GDM1 (cell line): ENCODE measurements around the gene DPF3.

Experiments
- DNase-seq: peaks from one replicate; lab custom pipeline; 2025; lab: John Stamatoyannopoulos, UW

DPF3 gene

GRCh38 chr14:72742838-72743195 lies 151.1 kb downstream of the DPF3 start:
- no peak for DNase-seq

DNA sequence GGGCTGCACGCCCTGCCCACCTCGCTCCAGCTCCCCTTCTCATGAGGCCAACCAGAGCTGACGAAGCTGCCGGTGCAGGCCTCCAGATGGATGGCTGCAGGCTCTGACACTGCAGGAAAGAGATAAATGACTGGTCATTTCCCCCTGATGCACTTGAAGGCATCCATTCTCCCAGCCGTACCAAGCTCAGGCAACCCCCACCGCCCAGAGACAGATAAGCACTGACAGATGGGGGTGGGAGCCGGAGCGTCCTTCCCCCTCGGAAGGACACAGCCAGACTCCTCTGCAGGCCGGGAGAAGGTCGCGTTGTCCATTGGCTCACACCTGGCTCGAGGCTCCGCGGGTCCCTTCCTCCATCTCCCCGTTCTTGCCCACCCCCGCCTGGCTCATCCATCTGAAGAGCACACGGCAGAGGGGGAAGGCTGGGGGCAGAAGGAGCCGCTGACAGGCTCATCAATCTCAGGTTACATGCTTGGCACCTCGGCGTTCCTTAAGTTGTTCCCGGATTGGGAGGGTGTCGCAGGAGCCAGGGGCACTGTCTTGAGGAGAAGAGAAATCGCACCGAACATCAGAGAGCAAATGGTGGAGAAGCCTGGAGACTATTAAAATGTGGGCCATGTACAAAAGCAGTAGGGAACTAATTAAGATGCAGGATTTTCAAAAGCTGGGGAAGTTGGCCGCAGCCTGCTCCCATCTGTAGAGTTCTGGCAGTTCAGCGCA lies 151.6 kb downstream of the DPF3 start:
- no peak for DNase-seq

DNA sequence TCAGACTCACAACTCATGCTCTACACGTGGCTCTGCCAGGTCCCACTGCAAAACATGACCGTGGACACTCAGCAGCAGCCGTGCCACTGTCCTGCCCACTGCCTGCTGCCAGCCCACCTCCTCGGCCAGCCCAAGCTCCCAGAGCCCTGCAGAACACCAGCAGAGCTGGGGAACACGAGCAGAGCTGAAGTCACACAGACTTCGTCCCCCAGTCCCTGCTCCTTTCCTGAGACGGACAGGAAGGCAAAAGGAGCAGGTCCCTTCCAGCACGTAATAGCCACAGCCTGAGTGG lies 152.1 kb downstream of the DPF3 start:
- DNase-seq, result no peak

DNA sequence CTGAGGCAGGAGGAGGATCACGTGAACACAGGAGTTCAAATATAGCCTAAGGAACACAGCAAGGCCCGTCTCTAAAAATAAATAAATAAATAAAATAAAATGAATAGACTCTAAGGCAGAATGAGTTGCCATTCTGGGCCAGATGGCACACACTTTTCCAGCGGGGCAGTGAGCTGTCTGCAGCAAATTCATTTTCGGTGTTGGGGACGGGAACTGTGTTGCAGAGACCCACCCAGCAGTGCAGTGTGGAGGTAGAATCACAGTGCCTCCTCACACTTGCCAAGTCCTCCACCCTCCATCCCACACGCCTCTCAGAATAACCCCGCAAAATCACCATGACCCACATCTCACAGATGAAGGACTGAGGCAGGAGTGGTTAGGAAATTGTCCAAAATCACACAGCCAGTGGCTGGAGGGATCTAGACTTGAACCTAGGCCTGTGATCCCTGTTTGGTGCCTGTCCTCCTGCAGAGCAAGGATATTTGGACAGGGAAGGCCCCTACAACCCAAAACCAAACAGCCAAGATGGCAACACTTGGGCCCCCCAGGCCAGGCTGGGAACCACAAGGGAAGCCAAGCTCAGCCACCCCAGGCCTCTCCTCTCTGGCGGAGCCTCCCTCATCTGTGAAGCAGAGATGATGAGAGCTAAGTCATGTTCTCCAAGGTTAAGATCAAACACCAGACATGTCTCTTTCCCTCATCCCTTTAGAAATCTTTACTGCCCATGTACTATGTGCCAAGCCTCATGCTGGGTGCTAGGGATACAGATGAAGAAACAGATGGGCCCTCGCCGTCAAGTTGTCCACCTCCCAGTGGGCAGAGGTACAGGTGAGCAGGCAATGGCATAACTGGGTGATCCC lies 152.7 kb downstream of the DPF3 start:
- no peak for DNase-seq

DNA sequence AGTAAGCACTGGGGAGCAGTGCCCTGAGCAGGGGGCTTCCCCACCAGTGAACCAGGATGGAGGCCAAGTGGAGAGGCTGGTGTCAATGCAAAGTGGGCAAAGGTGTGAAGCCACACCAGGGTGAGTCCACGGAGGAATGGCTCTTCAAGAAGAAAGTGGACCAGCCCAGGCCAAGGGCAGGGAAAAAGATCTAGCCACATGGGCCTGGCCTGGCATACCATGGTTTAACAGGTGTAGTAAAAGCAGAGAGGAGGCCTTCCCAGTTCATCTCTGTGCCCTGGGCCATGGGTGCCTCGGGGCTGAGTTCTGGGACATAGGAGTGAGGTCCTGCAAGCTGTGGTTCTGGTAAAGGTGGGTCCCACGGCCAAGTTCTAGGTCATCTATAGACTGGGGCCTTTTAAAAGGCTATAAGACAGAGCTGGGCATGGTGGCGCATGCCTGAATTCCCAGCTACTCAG lies 153.4 kb downstream of the DPF3 start:
- no peak for DNase-seq

DNA sequence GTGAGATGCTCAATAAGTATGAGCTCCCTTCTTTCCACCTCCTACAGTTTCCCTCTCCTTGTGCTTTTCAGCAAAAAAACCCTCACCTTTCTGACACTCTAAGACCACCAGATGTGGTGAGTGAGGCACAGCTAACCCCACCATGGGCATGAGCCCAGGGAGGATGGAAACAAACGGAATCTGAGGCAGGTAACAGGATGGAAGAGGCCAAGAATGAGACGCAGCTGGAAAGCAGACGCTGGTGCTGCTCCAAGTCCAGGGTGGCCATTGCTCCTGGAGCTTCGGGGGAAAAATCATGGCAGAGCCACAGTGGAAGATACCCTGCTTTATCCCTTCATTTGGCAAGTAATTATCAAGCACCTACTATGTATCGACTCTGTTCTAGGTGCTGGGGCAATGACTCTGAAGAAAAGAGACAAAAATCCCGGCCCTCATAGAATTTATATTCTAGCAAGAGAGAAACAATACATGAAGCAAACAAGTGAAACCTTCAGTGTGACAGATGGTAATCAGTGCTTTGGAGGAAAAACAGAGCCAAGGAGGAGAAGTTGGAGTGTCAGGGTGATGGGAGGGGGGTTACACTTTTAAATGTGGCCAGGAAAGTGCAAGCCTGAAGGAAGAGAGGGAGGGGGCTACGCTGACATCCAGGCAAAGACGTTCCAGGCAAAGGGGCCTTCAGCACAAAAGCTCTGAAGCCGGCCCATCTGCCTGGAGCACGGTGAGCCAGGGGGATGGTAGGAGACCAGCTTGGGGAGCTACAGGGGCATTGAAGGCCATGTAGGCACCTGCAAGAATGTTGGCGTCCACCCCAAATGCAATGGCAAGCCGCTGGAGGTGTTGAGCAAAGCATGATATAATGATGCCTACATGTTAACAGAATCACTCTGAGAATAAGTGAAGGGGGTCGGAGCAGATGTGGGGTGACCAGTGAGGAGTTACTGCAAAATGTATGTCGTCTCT lies 154.2 kb downstream of the DPF3 start:
- DNase-seq, result no peak

DNA sequence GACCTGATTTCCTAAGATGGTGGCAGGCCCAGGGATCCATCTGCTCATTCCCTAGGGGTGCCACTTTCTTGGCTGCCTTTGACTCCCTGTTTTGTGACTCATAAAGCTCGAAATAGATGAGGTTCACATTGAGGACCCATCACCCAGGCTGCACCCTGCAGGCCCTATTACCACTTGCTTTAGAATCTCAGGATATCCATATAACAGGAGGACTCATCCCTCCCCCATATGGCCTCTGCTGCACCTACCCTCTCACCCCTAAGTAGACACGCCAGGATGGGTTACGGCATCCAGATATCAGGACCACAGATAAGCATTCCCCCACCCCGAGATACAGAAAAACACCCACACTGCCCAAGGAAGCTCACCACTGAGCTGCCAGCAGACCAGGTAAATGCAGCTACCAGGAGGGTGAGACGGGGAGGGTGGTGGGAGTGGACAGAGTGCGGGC lies 155.7 kb downstream of the DPF3 start:
- no peak for DNase-seq

DNA sequence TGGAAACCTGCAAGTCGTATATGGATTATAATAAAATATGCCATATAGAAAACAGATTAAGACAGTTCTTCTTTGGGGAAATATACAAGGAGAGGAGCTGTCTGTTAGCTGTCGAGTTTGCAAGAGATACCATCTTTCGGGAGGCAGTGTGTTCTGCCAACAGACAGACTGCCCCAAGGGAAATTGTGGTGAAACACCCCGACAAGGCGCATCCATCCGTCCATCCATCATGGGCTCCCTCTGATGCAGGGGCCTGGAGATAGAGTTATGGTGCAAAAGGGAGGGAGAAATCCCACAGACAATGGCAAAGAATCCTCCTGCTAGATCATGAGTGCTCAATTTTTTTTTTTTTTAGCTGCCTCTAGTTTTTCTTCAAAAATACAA lies 156.3 kb downstream of the DPF3 start:
- no peak for DNase-seq

GRCh38 chr14:72736786-72737559 lies 156.9 kb downstream of the DPF3 start:
- no peak for DNase-seq

- no peak for DNase-seq
Observed at GRCh38 chr14:72736308-72736707, 157.6 kb downstream of the DPF3 start.

- no peak for DNase-seq
Observed at GRCh38 chr14:72732022-72732780, 161.7 kb downstream of the DPF3 start.

- no peak for DNase-seq
Observed at GRCh38 chr14:72731252-72732020, 162.5 kb downstream of the DPF3 start.

- no peak for DNase-seq
Observed at GRCh38 chr14:72730468-72730867, 163.4 kb downstream of the DPF3 start.

DNA sequence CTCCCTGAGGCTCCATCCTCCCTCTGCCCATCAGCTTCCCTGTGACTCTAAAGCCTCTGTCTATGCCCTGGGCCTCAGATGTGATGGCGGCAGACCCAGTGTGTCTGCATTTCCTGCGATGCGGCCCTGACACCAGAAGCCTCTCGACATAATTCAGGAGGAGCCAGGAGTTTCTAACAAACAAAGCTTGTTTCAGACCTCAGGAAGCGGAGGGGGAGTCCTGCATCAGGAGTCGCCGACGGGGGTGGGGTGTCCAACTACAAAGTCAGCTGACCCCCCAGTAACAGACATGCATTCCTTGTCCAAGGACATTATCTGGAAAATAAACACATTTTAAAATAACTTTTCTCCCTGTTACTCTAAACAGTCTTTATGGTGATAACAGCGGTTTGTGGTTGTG lies 167.5 kb downstream of the DPF3 start:
- no peak for DNase-seq

- no peak for DNase-seq
Observed at GRCh38 chr14:72723858-72724530, 169.9 kb downstream of the DPF3 start.

DNA sequence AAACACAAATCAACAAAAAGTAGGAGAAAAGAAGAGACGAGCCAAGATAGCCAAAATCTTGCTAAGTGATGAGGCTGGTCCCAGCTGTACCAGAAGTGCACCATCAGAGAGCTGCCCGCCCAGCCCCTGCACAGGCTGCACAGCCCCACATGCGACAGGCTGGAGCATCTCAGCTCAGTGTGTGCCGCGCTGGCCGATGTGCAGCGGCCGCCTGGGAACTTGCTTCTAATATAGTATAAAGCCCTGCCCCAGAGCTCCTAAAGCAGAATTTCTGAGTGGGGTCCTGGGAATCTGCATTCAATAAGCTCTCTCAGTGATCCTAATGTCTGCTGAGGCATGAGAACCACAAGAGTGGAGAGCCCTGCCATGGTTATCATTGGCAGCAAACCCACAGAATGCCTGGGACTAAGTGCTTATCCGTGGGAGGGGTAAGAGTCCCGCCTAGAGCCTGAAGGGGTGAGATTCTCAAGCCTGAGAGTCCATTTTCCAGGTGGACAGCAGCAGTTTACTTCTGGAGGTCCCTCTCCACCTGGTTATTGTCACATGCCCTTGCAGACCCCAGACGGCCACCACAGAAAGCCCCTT lies 171.6 kb downstream of the DPF3 start:
- no peak for DNase-seq

- no peak for DNase-seq
Observed at GRCh38 chr14:72721083-72721482, 172.8 kb downstream of the DPF3 start.

DNA sequence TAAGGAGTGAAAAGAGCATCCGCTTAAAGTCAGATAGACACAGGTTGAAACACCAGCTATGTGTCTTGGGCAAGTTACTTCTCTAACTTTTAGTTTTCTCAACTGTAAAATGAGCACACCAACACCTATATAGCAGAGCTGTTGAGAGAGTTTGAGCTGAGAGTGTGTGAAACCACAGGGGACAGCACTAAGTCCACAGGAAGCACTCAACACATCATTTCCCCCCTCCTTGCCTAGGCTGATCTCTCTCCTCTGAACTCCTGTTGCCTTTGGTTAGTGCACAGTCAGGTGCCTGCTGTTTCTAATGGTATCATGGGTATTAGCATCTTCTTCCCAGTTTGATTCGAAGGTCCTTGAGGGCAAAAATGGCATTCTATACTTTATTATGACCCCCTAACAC lies 176.7 kb downstream of the DPF3 start:
- no peak for DNase-seq

GRCh38 chr14:72716476-72716875 lies 177.4 kb downstream of the DPF3 start:
- DNase-seq, result no peak
